Testis (tissue), 2 donors: Measurements from ENCODE around the gene ATG10.

Experiments
- POLR2A ChIP-seq: fragments of 450-650 bp; IDR thresholded peaks from one replicate; pipeline ENCODE4 v1.6.1; 2017; ENCODE audit warnings: antibody characterized with exemption, mild to moderate bottlenecking, moderate library complexity
- TF ChIP-seq, protein P1 (sequence below), 3 experiments: fragments of 450-650 bp in 2 of 3; fragments of 200-600 bp in 1 of 3; sonication (generic) in 1 of 3; IDR thresholded peaks; one replicate each; pipeline ENCODE4 v1.5.1; 2016 to 2019; ENCODE audit warnings: antibody characterized with exemption in 3 of 3, mild to moderate bottlenecking in 2 of 3, moderate library complexity in 1 of 3

GRCh38 chr5:82183828-82184227, 212.0 kb downstream of the ATG10 start:
- TF ChIP-seq, protein P1, sequence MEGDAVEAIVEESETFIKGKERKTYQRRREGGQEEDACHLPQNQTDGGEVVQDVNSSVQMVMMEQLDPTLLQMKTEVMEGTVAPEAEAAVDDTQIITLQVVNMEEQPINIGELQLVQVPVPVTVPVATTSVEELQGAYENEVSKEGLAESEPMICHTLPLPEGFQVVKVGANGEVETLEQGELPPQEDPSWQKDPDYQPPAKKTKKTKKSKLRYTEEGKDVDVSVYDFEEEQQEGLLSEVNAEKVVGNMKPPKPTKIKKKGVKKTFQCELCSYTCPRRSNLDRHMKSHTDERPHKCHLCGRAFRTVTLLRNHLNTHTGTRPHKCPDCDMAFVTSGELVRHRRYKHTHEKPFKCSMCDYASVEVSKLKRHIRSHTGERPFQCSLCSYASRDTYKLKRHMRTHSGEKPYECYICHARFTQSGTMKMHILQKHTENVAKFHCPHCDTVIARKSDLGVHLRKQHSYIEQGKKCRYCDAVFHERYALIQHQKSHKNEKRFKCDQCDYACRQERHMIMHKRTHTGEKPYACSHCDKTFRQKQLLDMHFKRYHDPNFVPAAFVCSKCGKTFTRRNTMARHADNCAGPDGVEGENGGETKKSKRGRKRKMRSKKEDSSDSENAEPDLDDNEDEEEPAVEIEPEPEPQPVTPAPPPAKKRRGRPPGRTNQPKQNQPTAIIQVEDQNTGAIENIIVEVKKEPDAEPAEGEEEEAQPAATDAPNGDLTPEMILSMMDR (IDR thresholded peaks at IDR 0.05): no peak
- TF ChIP-seq POLR2A: no peak
